SJSA1 (cell line): Measurements from ENCODE around the gene CAPN9. TPM values are rescaled to one million over a fixed set of nuclear protein-coding genes. Genes with fewer than 3 reads are reported as not detected.
"Not testable (repeated sequence)": the region's sequence is repeated elsewhere in the genome, so short reads cannot be mapped to it uniquely, and the experiment has no call there.

Source experiments
- DNase-seq, 2 experiments: peaks; one replicate each; pipeline ENCODE4 v3.0.0-alpha.2; 2015 to 2020; ENCODE audit warnings: low spot score in 2 of 2, low read depth in 1 of 2
- H3K27ac ChIP-seq: fragments of 250-450 bp; sonication (Bioruptor Pico); 2 replicates; pipeline ENCODE4 v1.5.1; 2020; ENCODE audit warnings: mild to moderate bottlenecking, moderate library complexity
- H3K27me3 ChIP-seq: fragments of 250-450 bp; sonication (Bioruptor Pico); replicated peaks from 2 replicates; pipeline ENCODE4 v1.5.1; 2020; ENCODE audit warnings: mild to moderate bottlenecking, moderate library complexity
- H3K36me3 ChIP-seq: fragments of 250-450 bp; sonication (Bioruptor Pico); 2 replicates; pipeline ENCODE4 v1.5.1; 2020; ENCODE audit warnings: mild to moderate bottlenecking
- H3K4me1 ChIP-seq: fragments of 250-450 bp; sonication (Bioruptor Pico); replicated peaks from 2 replicates; pipeline ENCODE4 v1.6.1; 2021; ENCODE audit warnings: mild to moderate bottlenecking
- H3K4me3 ChIP-seq: fragments of 250-450 bp; sonication (Bioruptor Pico); 2 replicates; pipeline ENCODE4 v1.5.1; 2020; ENCODE audit warnings: mild to moderate bottlenecking
- H3K9me3 ChIP-seq: fragments of 250-450 bp; sonication (Bioruptor Pico); replicated peaks from 2 replicates; pipeline ENCODE4 v1.5.1; 2020; ENCODE audit warnings: mild to moderate bottlenecking
- total RNA-seq: library from RNA; depleted of rRNA; stranded (reverse); fragments of >200 nt; shearing (Covaris generic); gene quantifications from 2 replicates; pipeline ENCODE4 v1.2.3, GENCODE V29; 2014; rRNA removed

The CAPN9 gene, protein sequence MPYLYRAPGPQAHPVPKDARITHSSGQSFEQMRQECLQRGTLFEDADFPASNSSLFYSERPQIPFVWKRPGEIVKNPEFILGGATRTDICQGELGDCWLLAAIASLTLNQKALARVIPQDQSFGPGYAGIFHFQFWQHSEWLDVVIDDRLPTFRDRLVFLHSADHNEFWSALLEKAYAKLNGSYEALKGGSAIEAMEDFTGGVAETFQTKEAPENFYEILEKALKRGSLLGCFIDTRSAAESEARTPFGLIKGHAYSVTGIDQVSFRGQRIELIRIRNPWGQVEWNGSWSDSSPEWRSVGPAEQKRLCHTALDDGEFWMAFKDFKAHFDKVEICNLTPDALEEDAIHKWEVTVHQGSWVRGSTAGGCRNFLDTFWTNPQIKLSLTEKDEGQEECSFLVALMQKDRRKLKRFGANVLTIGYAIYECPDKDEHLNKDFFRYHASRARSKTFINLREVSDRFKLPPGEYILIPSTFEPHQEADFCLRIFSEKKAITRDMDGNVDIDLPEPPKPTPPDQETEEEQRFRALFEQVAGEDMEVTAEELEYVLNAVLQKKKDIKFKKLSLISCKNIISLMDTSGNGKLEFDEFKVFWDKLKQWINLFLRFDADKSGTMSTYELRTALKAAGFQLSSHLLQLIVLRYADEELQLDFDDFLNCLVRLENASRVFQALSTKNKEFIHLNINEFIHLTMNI
- not detected in 2 replicates for total RNA-seq

DNA sequence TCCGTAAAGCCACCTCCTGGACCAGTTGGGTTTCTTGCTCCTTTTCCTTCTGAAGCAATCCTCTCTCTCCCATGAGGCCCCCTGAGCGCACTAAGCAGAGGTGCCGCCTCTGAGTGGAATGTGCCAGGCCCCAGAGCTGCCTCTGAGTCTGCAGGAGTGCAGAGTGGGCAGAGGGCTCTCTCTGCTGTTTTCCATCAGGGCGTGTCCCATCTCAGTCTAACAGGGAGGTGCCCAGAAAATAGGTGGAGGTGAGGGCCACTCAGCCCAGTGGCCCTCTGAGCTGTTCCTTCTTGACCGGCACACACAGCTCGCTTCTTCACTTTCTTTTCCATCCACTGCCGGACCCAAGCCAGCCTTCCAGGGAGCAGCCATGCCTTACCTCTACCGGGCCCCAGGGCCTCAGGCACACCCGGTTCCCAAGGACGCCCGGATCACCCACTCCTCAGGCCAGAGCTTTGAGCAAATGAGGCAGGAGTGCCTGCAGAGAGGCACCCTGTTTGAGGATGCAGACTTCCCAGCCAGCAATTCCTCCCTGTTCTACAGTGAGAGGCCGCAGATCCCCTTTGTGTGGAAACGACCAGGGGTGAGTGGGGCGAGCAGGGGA lies at the start of gene CAPN9:
Gene CAPN9, plus strand, starts transcription at position 262 of the 604 bp plus-strand sequence. Its CDS starts 109 bp downstream, at position 371.
- no peaks in the 10 kb centered on the region for H3K9me3 ChIP-seq
- H3K36me3 ChIP-seq, result no peaks in the 10 kb centered on the region
- no peak for DNase-seq
- H3K4me3 ChIP-seq, result no peak within 1 kb of the TSS
- no peak within 1 kb of the TSS for H3K27ac ChIP-seq
- H3K4me1 ChIP-seq, result no peaks in the 10 kb centered on the region
- no peaks in the 10 kb centered on the region for H3K27me3 ChIP-seq

DNA sequence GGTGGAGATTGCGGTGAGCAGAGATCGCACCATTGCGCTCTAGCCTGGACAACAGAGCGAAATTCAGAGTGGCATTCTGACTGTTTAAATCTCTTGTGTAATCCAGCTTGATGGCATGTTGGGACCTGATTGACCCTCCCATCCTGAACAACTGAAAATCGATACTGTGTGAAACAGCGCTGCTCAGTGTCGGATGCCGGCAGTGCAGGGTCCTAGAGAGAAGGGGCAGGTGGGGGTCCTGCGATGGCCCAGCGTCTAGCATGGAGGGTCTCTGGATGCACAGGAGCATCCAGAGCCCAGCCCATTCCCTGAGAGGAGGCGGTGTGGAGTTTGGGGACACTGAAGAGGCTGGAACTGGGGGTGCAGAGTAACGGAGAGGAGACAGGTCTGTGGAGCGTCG lies 49.1 kb upstream of the CAPN9 start:
- peaks cover 8% of the 10 kb centered on the region for H3K36me3 ChIP-seq
- H3K9me3 ChIP-seq, result no peaks in the 10 kb centered on the region
- no peaks in the 10 kb centered on the region for H3K4me1 ChIP-seq
- no peak overlapping the region for H3K4me3 ChIP-seq
- H3K27ac ChIP-seq, result no peak overlapping the region
- no peaks in the 10 kb centered on the region for H3K27me3 ChIP-seq
- no peak for DNase-seq

DNA sequence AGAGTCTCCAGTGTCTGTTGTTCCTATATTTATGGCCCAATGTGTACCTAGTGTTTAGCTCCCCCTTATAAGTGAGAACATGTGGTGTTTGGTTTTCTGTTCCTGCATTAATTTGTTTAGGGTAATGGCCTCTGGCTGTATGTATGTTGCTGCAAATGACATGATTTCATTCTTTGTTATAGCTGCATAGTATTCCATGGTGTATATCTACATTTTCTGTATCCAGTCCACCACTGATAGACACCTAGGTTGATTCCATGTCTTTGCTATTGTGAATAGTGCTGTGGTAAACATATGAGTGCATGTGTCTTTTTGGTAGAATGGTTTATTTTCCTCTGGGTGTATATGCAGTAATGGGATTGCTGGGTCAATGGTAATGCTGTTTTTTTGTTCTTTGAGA lies 48.2 kb upstream of the CAPN9 start:
- H3K4me3 ChIP-seq, H3K36me3 ChIP-seq, H3K27me3 ChIP-seq, DNase-seq, H3K27ac ChIP-seq, H3K9me3 ChIP-seq, H3K4me1 ChIP-seq: not testable (repeated sequence)

DNA sequence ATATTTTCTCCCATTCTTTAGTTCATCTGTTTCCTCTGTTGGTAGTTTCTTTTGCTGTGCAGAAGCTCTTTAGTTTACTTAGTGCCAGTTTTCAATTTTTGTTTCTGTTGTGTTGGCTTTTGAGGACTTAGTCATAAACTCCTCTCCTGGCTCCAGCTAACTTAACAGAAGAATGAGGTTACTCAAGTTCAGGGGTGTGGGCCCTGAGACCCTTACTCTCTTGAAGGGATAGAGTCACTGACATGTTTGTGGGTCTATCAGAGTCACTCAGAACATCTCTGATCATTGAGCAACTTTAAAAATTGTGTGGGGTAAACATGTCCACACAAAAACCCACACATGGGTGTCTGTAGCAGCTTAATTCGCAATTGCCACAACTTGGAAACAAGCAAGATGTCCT lies 47.5 kb upstream of the CAPN9 start:
- Histone ChIP-seq H3K36me3 (no peaks in the 10 kb centered on the region), H3K27ac (no peak overlapping the region), H3K9me3 (no peaks in the 10 kb centered on the region), H3K27me3 (no peaks in the 10 kb centered on the region), H3K4me3 (no peak overlapping the region), H3K4me1 (no peaks in the 10 kb centered on the region)
- DNase-seq, result no peak

DNA sequence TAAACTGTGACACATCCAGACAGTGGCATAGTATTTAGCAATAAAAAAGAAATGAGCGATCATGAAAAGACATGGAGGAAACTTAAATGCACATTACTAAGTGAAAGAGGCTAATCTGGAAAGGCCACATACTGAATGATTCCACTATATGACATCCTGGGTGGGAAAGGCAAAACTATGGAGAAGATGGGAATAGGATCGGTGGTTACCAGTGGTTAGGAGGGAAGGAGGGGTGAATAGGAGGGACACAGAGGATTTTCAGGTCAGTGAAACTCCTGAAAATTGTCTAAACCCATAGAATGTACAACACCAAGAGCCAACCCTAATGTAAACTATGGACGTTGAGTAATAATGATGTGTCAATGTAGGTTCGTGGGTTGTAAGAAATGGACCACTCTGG lies 47.1 kb upstream of the CAPN9 start:
- no peak overlapping the region for H3K27ac ChIP-seq
- no peaks in the 10 kb centered on the region for H3K4me1 ChIP-seq
- H3K36me3 ChIP-seq, result no peaks in the 10 kb centered on the region
- H3K4me3 ChIP-seq, result no peak overlapping the region
- no peak for DNase-seq
- H3K9me3 ChIP-seq, result no peaks in the 10 kb centered on the region
- H3K27me3 ChIP-seq, result no peaks in the 10 kb centered on the region

DNA sequence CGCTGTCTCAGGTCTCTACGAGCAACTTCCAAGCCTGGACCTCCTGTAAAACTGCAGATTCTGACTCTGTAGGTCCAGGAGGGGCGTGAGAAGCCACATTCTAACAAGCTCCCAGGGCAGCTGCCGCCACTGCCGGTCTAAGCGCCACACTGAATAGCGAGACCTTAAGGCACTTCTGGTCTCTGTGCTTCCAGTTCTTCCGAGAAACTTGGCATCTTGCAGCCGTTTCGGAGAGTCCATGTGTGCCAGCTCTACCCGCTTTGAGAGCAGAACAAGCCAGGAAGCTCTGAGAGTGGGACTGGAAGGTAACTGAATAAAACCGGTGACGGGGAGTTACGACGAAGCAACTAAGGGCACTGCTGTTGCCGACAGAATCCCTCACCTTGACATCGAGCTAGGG lies 45.8 kb upstream of the CAPN9 start:
- Histone ChIP-seq H3K9me3 (no peaks in the 10 kb centered on the region), H3K36me3 (no peaks in the 10 kb centered on the region), H3K27me3 (no peaks in the 10 kb centered on the region), H3K4me1 (no peaks in the 10 kb centered on the region), H3K4me3 (no peak overlapping the region), H3K27ac (no peak overlapping the region)
- no peak for DNase-seq

DNA sequence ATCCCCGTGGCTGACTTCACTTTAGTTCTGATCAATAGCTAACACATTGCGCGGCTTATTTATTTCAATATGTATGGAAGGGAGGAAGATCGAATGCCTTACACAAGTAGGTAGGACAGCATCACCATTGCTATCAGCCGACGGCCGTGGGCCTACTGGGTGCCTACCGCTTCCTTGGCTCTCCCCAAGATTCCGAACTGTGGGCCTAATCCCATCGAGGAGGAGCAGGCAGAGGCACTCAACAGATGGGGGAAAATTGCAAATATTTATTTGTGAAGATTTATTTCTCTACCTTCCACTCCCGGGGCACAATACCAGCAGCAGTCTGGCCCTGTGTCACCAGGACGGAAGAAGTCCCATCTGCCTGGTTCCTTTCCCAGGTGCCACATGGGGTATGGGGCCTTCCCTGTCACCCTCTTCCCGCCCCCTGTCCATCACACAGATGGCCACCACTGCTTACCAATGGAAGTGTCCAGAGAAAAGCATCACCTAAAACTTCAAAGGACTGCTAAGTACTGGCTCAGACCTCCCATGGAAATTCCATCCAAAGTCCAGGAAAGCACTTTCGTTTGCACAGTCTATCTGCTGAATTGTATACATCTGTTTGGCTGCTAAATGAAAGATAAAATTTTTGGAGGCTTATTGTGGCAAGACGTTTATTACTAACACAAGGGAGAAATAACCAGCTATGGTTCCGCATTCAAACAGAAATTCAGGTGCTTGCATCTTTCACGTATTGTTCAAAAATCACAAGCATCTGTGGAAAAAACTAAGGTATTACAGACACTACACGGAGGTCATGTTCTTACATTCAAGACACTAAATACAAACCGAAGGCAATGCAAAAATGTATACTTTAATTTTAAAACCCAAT lies 45.1 kb upstream of the CAPN9 start:
- no peaks in the 10 kb centered on the region for H3K4me1 ChIP-seq

DNA sequence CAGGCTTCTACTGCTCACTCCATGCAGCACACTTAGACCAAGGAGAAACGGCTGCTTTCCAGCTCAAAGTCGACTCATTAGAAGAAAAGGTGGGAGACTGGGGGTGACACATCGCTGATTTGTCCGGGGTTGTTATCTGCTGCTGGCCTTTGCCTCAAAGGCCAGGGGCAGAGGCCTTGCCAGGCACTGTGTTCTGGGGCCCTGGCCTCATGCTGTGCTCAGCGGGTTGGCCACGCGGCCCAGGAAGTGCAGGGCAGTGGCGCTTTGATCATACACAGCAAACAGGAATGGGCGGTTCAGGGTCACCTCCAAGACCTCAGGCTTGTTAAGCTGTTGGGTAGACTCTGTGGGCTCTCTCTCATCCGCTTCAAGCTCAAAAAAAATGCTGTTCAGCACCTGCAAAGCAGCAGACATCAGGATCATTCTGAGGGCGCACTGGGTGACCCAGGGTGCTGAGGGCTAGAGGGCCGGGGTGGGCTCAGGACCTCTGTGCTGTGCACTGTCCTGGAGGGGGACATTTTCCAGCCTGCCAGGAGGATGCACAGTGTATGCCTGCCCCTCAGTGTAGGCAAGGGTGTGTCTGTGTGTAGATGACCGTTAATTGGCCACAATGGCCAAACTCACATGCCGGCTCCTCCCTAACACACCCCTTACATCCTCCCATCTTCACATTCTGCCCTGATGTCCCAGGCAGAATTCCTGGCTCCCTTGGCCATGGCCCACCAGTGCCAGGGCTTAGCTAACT lies 44.1 kb upstream of the CAPN9 start:
- no peak overlapping the region for H3K27ac ChIP-seq
- no peaks in the 10 kb centered on the region for H3K9me3 ChIP-seq
- H3K4me1 ChIP-seq, result no peaks in the 10 kb centered on the region
- no peak for DNase-seq
- no peaks in the 10 kb centered on the region for H3K27me3 ChIP-seq
- H3K4me3 ChIP-seq, result no peak overlapping the region
- no peaks in the 10 kb centered on the region for H3K36me3 ChIP-seq

More for the DNA sequence above, 45.1 kb upstream of the CAPN9 start:
- Histone ChIP-seq H3K27me3 (no peaks in the 10 kb centered on the region), H3K9me3 (no peaks in the 10 kb centered on the region), H3K4me3 (no peak overlapping the region), H3K36me3 (no peaks in the 10 kb centered on the region), H3K27ac (no peak overlapping the region)
- no peak for DNase-seq

DNA sequence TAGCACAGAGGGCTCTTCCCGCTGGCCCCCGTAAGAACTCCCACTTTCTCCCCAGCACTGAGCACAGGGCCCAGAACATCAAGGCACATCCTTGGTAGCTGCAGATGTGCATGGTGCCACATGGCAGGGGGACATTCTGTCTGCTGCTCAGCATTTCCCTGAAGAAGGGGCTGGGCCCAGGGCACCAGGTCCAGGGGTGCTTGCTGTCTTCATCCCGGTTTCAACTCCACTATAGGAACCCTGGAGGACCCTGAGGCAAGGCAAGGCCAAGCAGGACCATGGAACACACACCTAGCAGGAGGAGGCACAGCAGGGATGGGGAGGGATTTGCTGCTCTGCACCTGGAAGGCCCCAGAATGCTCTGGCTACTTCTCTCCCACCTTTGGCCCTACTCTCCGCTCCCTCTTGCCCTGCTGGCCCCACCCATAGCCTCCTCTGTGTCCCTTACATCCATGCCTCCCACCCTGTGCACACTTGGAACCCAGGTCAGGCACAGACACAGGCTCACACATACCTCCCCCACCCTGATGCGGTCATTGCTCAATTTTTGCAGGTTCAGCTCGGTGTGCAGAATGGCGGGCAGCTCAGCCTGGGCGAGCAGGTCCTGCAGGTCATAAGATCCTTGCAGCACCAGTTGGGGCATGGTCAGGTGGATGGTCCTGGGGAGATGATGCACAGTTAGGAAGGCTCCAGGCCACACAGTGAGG lies 43.4 kb upstream of the CAPN9 start:
- no peak overlapping the region for H3K4me3 ChIP-seq
- no peaks in the 10 kb centered on the region for H3K9me3 ChIP-seq
- H3K27ac ChIP-seq, result no peak overlapping the region
- no peaks in the 10 kb centered on the region for H3K4me1 ChIP-seq
- no peaks in the 10 kb centered on the region for H3K36me3 ChIP-seq
- no peak for DNase-seq
- H3K27me3 ChIP-seq, result no peaks in the 10 kb centered on the region

DNA sequence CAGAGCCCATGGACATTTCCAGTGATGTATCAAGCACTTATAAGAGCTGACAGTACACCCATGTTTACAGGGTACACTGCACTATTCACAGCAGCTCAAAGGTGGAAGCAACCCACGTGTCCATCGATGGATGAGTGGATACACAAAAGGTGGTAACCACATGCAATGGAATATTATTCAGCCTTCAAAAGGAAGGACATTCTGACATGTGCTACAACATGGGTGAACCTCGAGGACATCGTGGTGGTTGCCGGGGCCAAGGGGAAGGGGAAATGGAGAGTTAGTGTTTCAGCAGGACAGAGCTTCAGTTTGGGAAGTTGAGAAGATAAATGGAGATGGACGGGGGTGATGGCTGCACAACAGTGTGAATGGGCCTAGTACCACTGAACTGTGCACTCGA lies 42.4 kb upstream of the CAPN9 start:
- Histone ChIP-seq H3K27ac (no peak overlapping the region), H3K4me1 (no peaks in the 10 kb centered on the region), H3K4me3 (no peak overlapping the region), H3K9me3 (no peaks in the 10 kb centered on the region), H3K27me3 (no peaks in the 10 kb centered on the region), H3K36me3 (no peaks in the 10 kb centered on the region)
- DNase-seq, result no peak

DNA sequence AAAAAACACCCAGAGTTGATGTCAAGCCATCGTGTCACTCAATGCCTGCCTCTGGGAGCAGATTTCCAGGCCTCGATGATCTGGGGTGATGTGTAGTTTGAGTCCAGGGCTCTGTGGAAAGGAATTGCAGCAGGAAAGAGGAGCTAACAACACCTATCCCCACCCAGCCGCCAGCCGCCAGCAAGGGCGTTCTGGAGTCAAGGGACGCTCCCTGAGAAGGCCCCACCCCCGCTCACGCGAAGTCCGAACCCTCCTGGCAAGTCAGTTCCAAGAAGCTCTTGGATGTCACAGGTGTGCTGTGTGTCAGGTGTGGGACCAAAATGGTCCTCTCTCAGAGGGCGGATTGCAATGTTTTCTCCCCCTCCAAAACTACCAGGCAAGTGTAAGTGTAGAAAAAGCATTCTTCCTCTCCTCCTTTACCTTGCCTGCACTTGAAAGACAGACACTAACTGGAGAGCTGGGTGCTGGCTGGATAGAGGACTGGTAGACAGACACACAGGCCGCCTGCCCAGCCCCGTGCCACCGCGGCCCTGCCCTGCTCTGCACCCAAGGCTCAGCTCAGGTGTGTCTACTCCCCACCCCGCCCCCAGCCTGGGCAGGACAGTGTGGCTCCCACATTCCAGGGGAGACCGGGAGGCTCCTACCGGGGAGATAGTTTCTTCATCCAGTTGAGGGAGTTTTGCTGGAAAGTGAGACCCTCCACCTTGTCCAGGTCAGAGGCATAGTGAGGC lies 41.7 kb upstream of the CAPN9 start:
- H3K4me3 ChIP-seq, result no peak overlapping the region
- no peaks in the 10 kb centered on the region for H3K4me1 ChIP-seq
- no peaks in the 10 kb centered on the region for H3K27me3 ChIP-seq
- no peak for DNase-seq
- no peaks in the 10 kb centered on the region for H3K9me3 ChIP-seq
- no peaks in the 10 kb centered on the region for H3K36me3 ChIP-seq
- no peak overlapping the region for H3K27ac ChIP-seq

DNA sequence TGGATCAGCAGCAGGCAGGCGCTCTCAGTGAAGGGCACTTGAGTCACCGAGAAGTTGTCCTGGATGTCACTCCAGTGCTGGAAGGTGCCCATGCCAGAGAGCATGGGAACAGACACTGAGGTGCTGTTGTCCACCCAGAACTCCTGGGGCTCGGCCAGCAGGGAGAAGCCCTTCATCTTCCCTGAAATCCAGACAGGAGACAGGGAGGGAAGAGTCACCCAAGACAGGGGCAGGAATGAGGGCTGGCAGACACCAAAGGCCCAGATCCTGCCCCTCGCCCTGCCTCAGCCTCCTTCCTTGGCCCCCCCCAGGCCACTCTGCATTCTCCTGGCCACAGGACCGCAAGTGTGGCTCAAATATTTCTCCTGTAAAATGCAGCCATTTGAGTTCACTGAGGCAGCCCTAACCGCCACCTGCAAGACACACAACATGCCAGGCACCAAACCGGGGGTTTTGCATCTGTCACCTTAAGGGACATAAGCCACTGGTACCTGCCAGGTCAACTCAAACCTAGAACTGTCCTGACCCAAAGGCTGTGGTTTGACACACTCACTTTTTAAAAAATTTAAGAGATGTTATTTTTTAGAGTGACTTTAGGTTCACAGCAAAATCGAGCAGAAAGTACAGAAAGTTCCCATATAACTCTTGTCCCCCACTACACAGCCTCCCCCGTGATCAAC lies 41.0 kb upstream of the CAPN9 start:
- Histone ChIP-seq H3K4me1 (no peaks in the 10 kb centered on the region), H3K9me3 (no peaks in the 10 kb centered on the region)
- no peak for DNase-seq

More for the DNA sequence above, 41.0 kb upstream of the CAPN9 start:
- H3K27me3 ChIP-seq, result no peaks in the 10 kb centered on the region
- no peaks in the 10 kb centered on the region for H3K36me3 ChIP-seq
- no peak overlapping the region for H3K27ac ChIP-seq
- no peak overlapping the region for H3K4me3 ChIP-seq
